ENCODE results near the gene PEBP1. TPM values are rescaled to one million over a fixed set of nuclear protein-coding genes. Genes with fewer than 3 reads are reported as not detected.
A peak's percentile ranks its signal among the peaks of the same experiment; 100 is the strongest.

The PEBP1 gene
- total and polyA plus RNA-seq, 10 of the 15 experiments (the other 5 are each of a cell fraction or from before 2014, with no cell fraction given) = 79.4 to 415 (median 206) TPM

- no TSS peak for BruUV-seq (replicated peaks)
- POLR2A ChIA-PET = interaction anchor here (0.6 to 1.7 kb wide), 7 partner anchors 18 to 212 kb away, joined by 3 to 7 read pairs (median 4); partner anchors contain the start of genes SUDS3 and TAOK3
Observed at GRCh38 chr12:118164798-118165486, 29.0 kb downstream of the PEBP1 start.

More at GRCh38 chr12:118164798-118165486, 29.0 kb downstream of the PEBP1 start:
- ATAC-seq = 0 out of 3 replicates have a peak, but pooled peaks have one; percentile 13
- Histone ChIP-seq H3K4me3 (no peak overlapping the region), H3K4me2 (ENCODE audit: control insufficient read depth, insufficient read depth) (no peak overlapping the region), H4K20me1 (ENCODE audit: control insufficient read depth, insufficient read depth) (no peaks in the 10 kb centered on the region), H3K36me3 (ENCODE audit: control insufficient read depth in 2 of 2, insufficient read depth in 2 of 2, low read length in 1 of 2) (peaks cover 5 to 13% of the 10 kb centered on the region in 2 experiments), H3K9ac (ENCODE audit: control insufficient read depth, insufficient read depth, low read length) (no peak overlapping the region), H3K9me3 (replicated peaks; ENCODE audit: control insufficient read depth, insufficient read depth, low read length) (peaks cover 9% of the 10 kb centered on the region), H2AFZ (ENCODE audit: control insufficient read depth, low read depth, low read length) (no peak overlapping the region), H3K79me2 (ENCODE audit: control insufficient read depth, insufficient read depth, low read length) (no peaks in the 10 kb centered on the region), H3K4me1 (ENCODE audit: control insufficient read depth, insufficient read depth, low read length) (peaks cover 24% of the 10 kb centered on the region), H3K27me3 (replicated peaks in 1 of 2; ENCODE audit: control insufficient read depth in 2 of 2, insufficient read depth in 2 of 2, low read length in 1 of 2) (no peaks in the 10 kb centered on the region), H3K27ac (ENCODE audit: control insufficient read depth, insufficient read depth) (no peak overlapping the region)
- in situ Hi-C loops (cut with MboI) (no loop called here), intact Hi-C loops (cut with micrococcal nuclease; ENCODE audit: unreplicated experiment) (loop anchor here (5.0 kb wide), 2 partner anchors 137 to 212 kb away; partner anchors contain the start of gene SUDS3)
- TF ChIP-seq RAD21 (IDR thresholded peaks at IDR 0.05; ENCODE audit: insufficient read depth, low read depth, low read length) (peak; percentile 72), SMC3 (IDR thresholded peaks at IDR 0.05; ENCODE audit: borderline replicate concordance, low read length) (peak; percentile 35; the same call in 1 of the 2 replicates), DPF2 (IDR thresholded peaks at IDR 0.05) (no peak), SRF (IDR thresholded peaks at IDR 0.05; ENCODE audit: low read depth in 2 of 2, low read length in 2 of 2) (no peak), BACH1 (IDR thresholded peaks at IDR 0.05; ENCODE audit: borderline replicate concordance) (no peak), RCOR1 (conservative IDR thresholded peaks at IDR 0.05; ENCODE audit: low read depth, low read length) (no peak), YY1 (IDR thresholded peaks at IDR 0.05; ENCODE audit: low read depth, low read length) (0 out of 2 replicates have a peak, but pooled peaks have one; percentile 14)
- TF ChIP-seq, protein P1, sequence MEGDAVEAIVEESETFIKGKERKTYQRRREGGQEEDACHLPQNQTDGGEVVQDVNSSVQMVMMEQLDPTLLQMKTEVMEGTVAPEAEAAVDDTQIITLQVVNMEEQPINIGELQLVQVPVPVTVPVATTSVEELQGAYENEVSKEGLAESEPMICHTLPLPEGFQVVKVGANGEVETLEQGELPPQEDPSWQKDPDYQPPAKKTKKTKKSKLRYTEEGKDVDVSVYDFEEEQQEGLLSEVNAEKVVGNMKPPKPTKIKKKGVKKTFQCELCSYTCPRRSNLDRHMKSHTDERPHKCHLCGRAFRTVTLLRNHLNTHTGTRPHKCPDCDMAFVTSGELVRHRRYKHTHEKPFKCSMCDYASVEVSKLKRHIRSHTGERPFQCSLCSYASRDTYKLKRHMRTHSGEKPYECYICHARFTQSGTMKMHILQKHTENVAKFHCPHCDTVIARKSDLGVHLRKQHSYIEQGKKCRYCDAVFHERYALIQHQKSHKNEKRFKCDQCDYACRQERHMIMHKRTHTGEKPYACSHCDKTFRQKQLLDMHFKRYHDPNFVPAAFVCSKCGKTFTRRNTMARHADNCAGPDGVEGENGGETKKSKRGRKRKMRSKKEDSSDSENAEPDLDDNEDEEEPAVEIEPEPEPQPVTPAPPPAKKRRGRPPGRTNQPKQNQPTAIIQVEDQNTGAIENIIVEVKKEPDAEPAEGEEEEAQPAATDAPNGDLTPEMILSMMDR (IDR thresholded peaks at IDR 0.05 in 2 of 3, conservative IDR thresholded peaks at IDR 0.05 in 1 of 3; ENCODE audit: control insufficient read depth in 2 of 3, extremely low read depth in 1 of 3, insufficient read depth in 1 of 3, low read depth in 3 of 3, low read length in 3 of 3) = peak; percentile 45 to 56 (median 45)
- CTCF ChIA-PET = interaction anchor here (0.6 to 6.9 kb wide), 18 partner anchors 11 to 212 kb away, joined by 3 to 132 read pairs (median 4); partner anchors contain the start of genes SUDS3 and TAOK3
- FAIRE-seq = no peak
- 60% methylated on average over 6 of the region's 6 CpGs for WGBS (ENCODE audit: insufficient coverage, insufficient replicate concordance, low lambda C conversion rate, missing lambda C conversion rate)
- RAD21 ChIA-PET (ENCODE audit: unreplicated experiment) = interaction anchor here (0.7 to 7.3 kb wide), 7 partner anchors 10 to 211 kb away, joined by 3 to 72 read pairs (median 3); partner anchors contain the start of genes PEBP1 and SUDS3
- SMC1A ChIA-PET (ENCODE audit: uncharacterized antibody, unreplicated experiment) = interaction anchor here (0.6 to 5.7 kb wide), 12 partner anchors 10 to 212 kb away, joined by 3 to 73 read pairs (median 5); partner anchors contain the start of gene SUDS3
- no peak for DNase-seq (ENCODE audit: low read depth, low spot score)

Measured in GM12878 (cell line).